HUDEP-2 (cell line): ENCODE measurements around the gene DDX3X.
A peak's percentile ranks its signal among the peaks of the same experiment; 100 is the strongest.
"Not testable (repeated sequence)": the region's sequence is repeated elsewhere in the genome, so short reads cannot be mapped to it uniquely, and the experiment has no call there.

Source experiments
- DNase-seq, 76 experiments: peaks; one replicate each; lab custom pipeline; 2025; ENCODE audit not compliant: unreplicated experiment in 76 of 76; lab: John Stamatoyannopoulos, UW

DDX3X gene

DNA sequence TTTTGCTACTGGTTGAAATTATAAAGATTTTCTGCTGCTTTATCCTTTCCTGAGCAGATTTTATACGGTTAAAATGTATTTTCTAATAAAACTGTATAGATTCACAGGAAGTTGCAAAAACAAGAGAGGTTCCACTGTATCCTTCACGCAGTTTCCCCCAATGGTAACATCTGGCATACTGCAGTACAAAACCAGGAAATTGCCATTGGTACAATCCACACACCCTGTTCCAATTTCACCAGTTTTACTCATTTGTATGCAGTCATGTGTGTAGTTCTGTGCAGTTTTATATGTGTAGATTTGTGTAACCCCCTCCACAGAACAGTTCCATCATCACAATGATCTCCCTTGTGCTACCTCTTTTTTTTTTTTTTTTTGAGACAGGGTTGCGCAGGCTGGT lies 20.0 kb downstream of the DDX3X start:
- DNase-seq, result no peak

DNA sequence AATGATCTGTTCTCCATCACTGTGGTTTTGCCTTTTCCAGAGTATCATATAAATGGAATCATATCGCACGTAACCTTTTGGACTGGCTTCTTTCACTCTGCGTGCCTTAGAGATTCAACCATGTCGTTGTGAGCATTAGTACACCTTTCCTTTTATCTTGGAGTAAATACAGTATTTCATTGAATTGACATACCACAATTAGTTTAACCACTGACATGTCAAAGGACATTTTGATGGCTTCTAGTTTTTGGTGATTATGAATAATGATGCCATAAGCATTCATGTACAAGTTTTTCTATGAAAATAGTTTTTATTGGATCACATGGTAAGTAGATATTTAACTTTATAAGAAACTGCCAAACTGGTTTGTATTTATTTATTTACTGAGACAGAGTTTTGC lies 35.2 kb downstream of the DDX3X start:
- no peak for DNase-seq

DNA sequence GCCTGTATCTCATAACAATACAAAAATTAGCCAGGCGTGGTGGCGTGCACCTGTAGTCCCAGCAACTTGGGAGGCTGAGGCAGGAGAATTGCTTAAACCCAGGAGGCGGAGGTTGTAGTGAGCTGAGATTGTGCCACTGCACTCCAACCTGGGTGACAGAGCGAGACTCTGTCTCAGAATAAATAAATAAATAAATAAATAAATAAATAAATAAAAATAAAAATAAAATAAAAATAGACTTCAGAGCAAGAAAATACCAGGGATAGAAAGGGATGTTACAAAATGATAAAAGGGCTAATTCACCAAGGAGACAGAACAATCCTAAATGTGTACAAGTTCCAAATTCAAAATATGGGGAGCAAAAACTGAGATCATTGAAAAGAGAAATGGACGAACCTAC lies 37.6 kb downstream of the DDX3X start:
- DNase-seq, result not testable (repeated sequence)

DNA sequence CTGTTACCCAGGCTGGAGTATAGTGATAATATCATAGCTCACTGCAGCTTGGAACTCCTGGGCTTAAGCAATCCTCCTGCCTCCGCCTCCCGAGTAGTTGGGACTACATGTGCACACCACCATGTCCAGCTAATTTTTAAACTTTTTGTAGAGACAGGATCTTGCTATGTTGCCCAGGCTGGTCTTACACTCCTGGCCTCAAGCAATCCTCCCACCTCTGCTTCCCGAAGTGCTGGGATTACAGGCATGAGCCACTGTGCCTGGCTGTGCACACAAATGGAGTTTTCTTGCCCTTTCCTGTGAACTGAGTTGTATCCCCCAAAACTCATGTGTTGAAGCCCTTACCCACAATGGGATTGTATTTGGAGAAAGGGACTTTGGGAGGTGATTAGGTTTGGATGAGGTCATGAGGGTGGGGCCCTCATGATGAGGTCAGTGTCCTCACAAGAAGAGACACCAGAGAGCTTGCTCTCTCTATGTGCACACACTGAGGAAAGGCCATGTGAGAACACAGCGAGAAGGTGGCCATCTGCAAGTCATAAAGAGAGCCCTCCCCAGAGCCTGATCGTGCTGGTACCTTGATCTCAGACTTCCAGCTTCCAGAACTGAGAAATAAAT lies 40.1 kb downstream of the DDX3X start:
- DNase-seq, result no peak

DNA sequence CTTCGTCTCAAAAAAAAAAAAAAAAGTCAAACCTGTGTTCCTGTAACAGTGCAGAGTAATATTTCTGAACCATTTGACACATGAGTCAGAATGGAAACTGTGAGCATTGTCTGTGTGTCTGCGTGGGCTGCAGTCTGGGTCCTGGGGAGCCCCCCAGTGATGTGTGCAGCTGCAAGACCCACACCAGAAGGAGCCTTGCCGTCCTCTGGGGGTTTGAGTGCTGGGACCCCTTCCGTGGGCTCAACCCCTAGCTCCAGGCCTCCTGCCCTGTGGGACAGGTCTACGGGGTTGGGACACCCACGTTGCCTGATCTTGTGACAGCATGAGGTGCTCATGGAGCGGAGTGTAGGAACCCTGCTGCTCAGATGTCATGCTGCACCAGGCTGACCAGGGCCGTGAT lies 43.7 kb downstream of the DDX3X start:
- DNase-seq, result no peak

DNA sequence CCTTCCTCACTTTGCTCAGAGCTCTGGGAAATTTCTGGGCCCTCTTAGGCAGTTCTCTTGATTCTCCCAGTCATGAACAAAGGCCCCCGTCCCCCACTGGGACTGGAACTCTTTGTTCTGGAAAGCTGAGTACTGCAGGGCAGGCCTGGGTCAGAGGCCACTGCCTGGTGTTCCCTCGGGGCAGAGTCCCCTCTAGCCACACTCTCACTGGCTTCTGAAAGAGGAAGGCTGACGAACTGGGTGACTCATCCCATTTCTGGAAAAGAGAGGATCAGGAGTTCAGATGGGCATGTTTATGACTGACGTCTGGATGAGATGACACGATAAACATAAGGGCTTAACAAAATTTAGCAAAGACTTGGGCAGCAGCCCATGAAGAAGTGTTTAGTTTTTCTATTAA lies 47.7 kb downstream of the DDX3X start:
- DNase-seq, result no peak

DNA sequence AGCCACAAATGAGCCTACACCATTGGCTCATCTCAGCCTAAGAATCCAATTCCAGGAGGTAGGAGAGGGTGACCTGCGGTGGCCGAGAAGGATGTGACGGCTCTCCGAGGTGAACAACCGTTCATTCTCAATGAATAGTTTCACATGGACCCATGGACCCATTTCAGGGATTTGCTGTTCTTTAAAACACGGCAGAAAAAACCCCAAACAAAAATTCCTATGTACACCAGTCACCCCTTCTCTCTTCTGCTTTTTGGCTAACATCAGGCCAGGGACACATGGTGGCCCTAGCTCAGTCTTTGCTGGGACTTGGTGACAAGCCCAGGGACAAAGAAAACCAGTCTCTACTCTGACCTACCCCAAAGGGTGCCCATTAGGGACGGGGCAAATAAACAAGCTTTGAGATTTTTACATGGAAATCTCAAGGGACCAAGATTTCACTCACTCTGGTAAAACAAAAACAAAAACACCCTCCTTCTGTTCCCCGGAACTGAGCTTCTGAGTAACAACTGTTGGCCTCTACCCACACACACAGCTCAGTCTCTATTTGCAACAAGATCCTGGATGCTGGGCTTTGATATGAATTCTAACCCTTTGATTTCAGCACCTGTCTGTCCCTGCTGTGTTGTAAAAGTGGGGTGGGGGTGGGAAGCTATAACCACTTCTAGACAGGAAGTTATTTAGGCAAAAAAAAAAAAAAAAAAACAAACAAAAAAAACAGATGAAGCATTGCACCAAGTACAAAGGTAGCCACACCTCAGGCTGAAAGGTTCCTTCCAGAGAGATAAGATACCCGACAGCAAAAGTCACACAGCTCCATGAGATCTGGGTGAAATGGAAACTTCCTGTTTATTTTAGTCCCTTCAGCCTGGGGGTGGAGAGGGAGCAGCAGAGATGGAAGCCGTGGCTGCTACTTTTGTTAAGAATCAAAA lies 49.0 kb downstream of the DDX3X start:
- no peak for DNase-seq

DNA sequence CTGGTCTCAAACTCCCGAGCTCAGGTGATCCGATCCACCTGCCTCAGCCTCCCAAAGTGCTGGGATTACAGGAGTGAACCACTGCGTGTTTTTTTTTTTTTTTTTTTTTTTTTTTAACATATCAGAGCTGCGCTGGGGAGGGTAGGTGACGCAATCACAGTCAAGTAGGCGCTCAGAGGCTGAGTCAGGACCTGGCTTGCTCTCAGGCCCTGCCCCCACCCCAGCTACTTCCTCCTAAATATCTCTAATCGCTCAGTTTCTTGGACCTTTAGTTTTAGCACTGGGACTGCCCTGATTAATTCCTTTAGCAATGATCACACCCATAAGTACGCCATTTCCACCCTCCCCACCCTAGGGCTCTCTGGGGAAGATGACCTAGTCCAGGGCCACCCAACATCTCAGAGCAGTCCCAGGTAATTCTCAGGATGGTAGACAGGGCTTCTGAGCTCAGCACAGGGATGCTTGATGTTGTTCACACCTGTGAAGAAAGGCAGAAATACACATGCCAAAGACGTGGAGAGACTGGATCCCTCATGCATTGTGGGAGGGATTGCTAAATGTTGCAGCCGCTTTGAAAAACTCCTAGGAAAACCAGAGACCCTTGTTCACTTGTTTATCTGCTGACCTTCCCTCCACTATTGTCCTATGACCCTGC lies 50.2 kb downstream of the DDX3X start:
- peak in 40 of 76 experiments; percentile 0 to 33 (median 6) for DNase-seq

DNA sequence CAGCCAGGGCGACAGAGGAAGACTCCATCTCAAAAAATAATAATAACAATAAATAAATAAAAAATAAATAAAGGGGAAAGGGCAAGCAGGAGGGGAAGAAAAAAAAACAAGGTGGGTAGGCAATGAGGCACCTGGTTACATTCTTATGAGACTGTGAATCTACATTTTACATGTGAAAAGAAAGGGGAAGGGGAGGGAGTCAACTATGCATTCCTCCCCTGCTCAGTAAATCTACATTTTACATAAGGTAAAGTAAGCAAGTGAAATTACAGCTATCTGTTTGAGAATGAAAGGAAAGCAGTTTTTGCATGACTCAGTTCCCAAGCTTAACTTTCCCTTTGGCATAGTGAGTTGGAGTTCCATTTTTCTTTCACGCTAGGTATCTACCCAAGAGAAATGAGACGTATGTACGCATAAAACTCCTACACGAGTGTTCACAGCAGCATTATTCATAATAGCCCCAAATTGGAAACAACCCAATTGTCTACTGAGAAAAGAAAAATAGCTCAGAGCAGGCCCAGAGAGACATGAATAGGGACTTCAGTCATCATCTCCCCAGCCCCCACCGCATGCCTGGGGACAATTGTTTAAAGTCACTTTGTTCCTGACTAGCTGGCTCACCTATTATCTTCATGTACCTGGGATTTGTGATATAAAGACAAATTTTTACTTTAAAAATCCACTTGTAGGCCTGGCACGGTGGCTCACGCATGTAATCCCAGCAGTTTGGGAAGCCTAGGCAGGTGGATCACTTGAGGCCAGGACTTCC lies 52.4 kb downstream of the DDX3X start:
- DNase-seq, result no peak

DNA sequence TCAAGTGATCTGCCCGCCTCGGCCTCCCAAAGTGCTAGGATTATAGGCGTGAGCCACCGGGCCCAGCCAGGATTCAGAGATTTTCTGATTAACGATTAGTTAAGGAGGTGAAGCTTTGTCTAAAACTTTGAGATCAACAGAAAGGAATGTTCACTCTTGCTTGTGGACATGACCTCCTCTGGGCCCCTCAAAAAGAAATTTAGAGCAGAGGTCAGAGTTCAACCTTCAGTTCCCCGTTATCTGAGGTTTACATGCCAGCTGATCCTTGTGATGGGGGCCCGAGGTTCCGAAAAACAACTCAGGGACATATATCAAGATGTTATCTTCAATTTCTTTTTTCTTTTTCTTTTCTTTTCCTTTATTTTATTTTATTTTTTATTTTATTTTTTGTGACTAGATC lies 54.6 kb downstream of the DDX3X start:
- DNase-seq, result no peak

DNA sequence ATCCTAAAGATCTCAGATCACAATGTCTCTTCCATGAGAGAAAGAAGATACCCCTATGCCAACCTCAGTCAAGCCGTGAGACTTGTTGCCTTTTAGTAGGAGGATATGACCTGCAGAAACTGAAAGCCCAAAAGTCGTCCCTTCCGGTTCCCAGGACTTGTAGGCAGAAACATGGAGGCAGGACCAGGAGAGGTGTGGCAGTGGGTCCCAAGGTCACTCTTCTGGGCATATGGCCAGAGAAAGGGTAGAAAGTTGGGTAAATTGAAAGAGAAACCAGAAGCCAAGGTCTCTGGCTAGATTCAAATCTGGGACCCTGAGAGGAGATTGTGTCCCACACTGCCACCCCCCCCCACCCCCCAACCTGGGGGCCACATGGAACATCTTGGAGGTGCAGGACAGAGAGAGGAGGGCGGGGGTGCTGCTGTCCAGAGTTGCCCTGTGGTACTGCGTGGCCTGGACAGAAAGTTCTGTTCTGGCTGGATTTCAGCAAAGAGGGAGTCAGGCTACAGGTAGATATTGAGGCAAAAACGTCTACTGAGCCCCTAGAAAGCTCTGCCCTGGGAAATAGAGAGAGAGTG lies 55.4 kb downstream of the DDX3X start:
- no peak for DNase-seq

DNA sequence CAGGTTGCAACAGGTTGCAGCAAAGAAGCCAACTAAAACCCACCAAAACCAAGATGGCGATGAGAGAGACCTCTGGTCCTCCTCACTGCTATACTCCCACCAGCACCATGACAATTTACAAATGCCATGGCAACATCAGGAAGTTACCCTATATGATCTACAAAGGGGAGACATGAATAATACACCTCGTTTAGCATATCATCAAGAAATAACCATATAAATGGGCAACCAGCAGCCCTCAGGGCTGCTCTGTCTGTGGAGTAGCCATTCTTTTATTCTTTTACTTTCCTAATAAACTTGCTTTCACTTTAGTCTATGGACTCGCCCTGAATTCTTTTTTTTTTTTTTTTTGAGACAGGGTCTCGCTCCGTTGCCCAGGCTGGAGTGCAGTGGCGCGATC lies 56.6 kb downstream of the DDX3X start:
- DNase-seq, result not testable (repeated sequence)

DNA sequence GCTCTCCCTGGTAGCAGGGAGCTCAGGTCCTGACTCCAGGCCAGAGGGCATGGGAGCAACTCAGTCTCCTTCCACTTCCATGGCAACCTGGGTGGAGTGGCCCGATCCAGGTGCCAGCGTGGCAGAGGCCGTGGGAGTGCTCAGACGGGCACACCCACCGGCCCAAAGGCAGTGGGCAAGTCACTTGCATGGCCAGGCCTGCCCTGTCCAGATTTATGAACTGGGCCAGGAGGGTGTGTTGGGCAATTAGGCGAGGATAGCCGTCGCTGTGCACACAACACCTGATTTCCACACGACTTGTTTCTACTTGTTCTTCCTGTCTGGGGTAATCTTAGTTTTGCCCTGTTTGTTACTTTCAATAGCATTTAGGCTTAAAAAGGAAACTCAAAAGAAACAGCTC lies 57.6 kb downstream of the DDX3X start:
- DNase-seq, result no peak

DNA sequence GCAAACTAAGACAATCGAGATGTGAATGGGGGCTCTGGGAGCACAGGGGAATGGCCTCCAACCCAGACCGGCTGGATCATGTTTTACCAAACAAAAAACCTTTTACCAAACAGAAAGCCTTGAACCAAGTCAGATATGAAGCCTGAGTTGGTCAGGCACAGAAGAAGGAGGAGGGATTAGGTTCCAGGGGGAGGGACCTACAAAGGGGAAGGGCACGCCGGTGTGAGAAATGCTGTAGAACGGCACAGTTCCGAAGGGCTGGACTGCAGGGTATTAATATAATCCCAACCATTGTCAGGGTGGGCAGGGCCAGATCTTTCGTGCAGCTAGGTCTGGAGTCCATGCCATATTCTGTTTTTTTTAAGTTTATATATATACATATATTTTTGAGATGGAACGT lies 60.3 kb downstream of the DDX3X start:
- DNase-seq, result no peak

DNA sequence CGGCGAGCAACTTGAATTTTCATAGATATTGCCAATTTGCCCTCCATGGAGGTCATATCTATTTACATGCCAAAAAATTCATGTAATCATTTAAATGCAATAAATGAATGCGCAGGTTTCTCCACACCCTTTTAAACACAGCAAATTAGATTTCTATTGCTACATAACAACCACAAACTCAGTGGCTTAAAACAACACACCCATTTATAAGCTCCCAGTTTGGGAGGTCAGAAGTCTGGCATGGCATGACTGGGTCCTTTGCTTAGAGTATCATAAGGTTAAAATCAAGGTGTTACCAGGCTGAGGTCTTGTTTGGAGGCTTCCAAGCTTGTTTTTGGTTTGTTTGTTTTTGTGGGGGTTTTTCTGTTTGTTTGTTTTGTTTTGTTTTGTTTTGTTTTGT lies 63.3 kb downstream of the DDX3X start:
- no peak for DNase-seq

DNA sequence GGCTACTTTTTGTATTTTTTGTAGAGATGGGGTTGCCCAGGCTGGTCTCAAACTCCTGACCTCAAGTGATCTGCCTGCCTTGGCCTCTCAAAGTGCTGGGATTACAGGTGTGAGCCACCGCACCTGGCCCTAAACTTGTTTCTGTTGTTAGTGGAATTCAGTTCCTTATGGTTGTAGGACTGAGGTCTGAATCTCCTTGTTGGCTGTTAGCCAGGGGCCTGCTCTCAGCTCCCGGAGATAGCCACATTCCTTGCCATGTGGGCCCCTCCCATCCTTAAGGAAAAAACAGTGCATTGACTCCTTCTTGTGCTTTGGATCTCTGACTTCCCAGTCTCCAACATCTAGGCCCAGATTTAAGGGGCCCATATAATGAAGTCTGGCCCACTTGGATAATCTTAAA lies 63.8 kb downstream of the DDX3X start:
- DNase-seq, result no peak

DNA sequence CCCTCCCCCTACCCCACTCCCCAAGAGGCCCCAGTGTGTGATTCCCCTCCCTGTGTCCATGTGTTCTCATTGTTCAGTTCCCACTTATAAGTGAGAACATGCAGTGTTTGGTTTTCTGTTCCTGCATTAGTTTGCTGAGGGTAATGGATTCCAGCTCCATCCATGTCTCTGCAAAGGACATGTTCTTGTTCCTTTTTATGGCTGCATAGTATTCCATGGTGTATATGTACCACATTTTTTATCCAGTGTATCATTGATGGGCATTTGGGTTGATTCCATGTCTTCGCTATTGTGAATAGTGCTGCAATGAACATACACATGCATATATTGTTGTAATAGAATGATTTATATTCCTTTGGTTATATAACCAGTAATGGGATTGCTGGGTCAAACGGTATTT lies 68.6 kb downstream of the DDX3X start:
- DNase-seq, result not testable (repeated sequence)

DNA sequence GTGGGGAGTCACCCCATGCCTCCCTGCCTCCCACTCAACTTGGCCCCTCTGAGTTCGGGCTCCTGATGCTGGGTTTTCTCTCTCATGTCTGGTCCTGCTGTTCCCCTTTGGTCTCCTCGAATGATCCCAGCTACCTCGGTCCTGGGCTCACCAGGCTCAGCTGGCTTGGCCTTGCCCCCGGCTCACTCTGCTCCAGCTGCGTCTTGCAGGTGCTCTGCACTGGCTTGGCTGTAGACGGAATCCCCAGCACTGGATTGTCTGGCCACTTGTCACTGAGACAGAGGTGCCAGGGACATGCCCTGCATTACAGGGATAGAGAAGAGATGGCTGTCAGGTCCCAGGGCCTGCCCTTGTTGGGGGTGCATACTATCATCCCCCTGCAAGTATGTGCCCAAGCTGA lies 71.6 kb downstream of the DDX3X start:
- DNase-seq, result no peak

DNA sequence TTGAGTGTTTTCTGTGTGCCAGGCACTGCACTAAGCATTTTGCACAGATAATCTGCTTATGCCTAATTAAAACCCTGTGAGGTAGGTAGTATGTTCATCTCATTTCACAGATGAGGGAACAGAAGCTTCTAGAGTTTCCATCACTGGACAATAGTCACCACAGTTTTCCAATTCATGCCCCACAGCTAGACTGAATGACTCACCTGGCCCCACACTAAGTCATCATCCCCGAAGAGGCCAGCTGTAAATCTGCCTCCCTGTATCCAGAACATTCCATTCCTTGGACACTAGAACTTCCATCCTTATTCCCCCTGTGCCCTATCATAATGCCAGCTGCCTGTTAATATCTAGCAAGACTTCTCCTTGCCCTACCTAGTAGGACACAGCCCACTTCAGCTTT lies 72.2 kb downstream of the DDX3X start:
- no peak for DNase-seq

DNA sequence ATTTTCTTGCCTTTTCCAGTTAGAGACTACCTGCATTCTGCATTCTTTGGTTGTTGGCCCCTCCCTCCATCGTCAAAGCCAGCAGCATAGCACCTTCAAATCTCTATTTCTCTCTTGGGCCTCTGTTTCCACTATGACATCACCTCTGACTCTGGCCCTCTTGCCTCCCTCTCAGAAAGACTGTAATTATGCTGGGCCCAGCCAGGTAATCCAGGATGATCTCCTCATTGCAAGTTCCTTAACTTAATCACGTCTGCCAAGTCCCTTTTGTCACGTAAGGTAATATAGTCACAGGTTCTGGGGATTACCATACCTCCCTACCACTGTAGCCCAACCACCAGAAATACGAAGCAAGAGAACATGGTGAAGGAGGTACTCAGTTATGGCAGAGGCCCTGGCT lies 73.9 kb downstream of the DDX3X start:
- DNase-seq, result no peak

DNA sequence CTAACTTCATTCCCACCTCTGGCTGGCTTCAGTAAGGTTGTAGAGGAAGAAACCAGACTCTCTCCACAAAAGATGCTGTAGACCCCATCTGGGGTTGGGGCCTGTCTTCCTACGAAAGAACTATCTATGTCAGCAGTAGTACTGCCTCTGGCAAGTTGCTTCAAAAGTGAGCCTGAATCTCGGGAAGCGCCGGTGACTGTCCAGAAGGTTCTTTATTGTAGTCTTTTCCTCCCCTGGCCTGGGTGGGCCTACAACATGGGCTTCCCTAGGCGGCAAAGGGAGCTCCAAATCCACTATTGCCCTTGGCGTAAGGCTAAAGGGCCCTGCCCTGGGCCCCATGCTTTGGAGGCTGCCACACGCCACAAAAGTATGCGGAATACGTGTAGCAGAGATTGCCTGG lies 74.6 kb downstream of the DDX3X start:
- DNase-seq, result no peak
